ENCODE results near the gene OTUD5. TPM values are rescaled to one million over a fixed set of nuclear protein-coding genes. Genes with fewer than 3 reads are reported as not detected.
"Not testable (repeated sequence)": the region's sequence is repeated elsewhere in the genome, so short reads cannot be mapped to it uniquely, and the experiment has no call there.

OTUD5 gene
- total and polyA plus RNA-seq, 2 donors (not counting 1 experiment from before 2014, with no cell fraction given) = 33.0 to 46.6 TPM

- Histone ChIP-seq H3K9me3 (ENCODE audit: control insufficient read depth, insufficient read depth, low read depth, low read length) (no peaks in the 10 kb centered on the region), H2AFZ (ENCODE audit: low read length) (no peak overlapping the region), H3K27ac (ENCODE audit: insufficient read depth, low read length) (no peak overlapping the region), H3K4me2 (ENCODE audit: extremely low read depth, insufficient read depth, low read length) (no peak overlapping the region), H3K4me3 (replicated peaks in 1 of 4; ENCODE audit: control extremely low read depth in 1 of 4, insufficient read depth in 1 of 4, low read depth in 3 of 4, low read length in 4 of 4) (no peak overlapping the region), H3K36me3 (ENCODE audit: control insufficient read depth, insufficient read depth, low read length) (peaks cover 5% of the 10 kb centered on the region), H3K27me3 (ENCODE audit: control insufficient read depth, insufficient read depth, low read length) (no peaks in the 10 kb centered on the region), H4K20me1 (ENCODE audit: control insufficient read depth, extremely low read depth, insufficient read depth, low read length) (no peaks in the 10 kb centered on the region), H3K79me2 (ENCODE audit: control insufficient read depth, insufficient read depth, low read length) (no peaks in the 10 kb centered on the region), H3K9ac (ENCODE audit: insufficient read depth, low read length) (no peak overlapping the region), H3K4me1 (ENCODE audit: control insufficient read depth, extremely low read depth, insufficient read depth, low read length) (no peaks in the 10 kb centered on the region)
- no peak for DNase-seq (ENCODE audit: low read depth in 2 of 2)
- TF ChIP-seq CTCF (conservative IDR thresholded peaks at IDR 0.05 in 1 of 2, IDR thresholded peaks at IDR 0.05 in 1 of 2; ENCODE audit: low read depth in 1 of 2, low read length in 2 of 2) (no peak), EZH2 (IDR thresholded peaks at IDR 0.05; ENCODE audit: low read length, missing control alignments) (no peak)
Observed at GRCh38 chrX:48983896-48984295, 26.5 kb upstream of the OTUD5 start.

GRCh38 chrX:48983081-48983480, 25.7 kb upstream of the OTUD5 start:
- H4K20me1 ChIP-seq (ENCODE audit: control insufficient read depth, extremely low read depth, insufficient read depth, low read length) = no peaks in the 10 kb centered on the region
- DNase-seq (ENCODE audit: low read depth in 2 of 2) = no peak
- no peaks in the 10 kb centered on the region for H3K9me3 ChIP-seq (ENCODE audit: control insufficient read depth, insufficient read depth, low read depth, low read length)
- H3K27ac ChIP-seq (ENCODE audit: insufficient read depth, low read length) = no peak overlapping the region
- no peak overlapping the region for H2AFZ ChIP-seq (ENCODE audit: low read length)
- H3K4me2 ChIP-seq (ENCODE audit: extremely low read depth, insufficient read depth, low read length) = no peak overlapping the region
- peaks cover 5% of the 10 kb centered on the region for H3K36me3 ChIP-seq (ENCODE audit: control insufficient read depth, insufficient read depth, low read length)
- H3K79me2 ChIP-seq (ENCODE audit: control insufficient read depth, insufficient read depth, low read length) = no peaks in the 10 kb centered on the region
- no peaks in the 10 kb centered on the region for H3K27me3 ChIP-seq (ENCODE audit: control insufficient read depth, insufficient read depth, low read length)
- H3K4me1 ChIP-seq (ENCODE audit: control insufficient read depth, extremely low read depth, insufficient read depth, low read length) = no peaks in the 10 kb centered on the region
- H3K4me3 ChIP-seq (replicated peaks in 1 of 4; ENCODE audit: control extremely low read depth in 1 of 4, insufficient read depth in 1 of 4, low read depth in 3 of 4, low read length in 4 of 4) = no peak overlapping the region
- TF ChIP-seq EZH2 (IDR thresholded peaks at IDR 0.05; ENCODE audit: low read length, missing control alignments) (no peak), CTCF (conservative IDR thresholded peaks at IDR 0.05 in 1 of 2, IDR thresholded peaks at IDR 0.05 in 1 of 2; ENCODE audit: low read depth in 1 of 2, low read length in 2 of 2) (no peak)
- no peak overlapping the region for H3K9ac ChIP-seq (ENCODE audit: insufficient read depth, low read length)

GRCh38 chrX:48981178-48981577, 23.8 kb upstream of the OTUD5 start:
- H3K4me2 ChIP-seq (ENCODE audit: extremely low read depth, insufficient read depth, low read length) = no peak overlapping the region
- no peak for DNase-seq (ENCODE audit: low read depth in 2 of 2)
- no peak overlapping the region for H3K9ac ChIP-seq (ENCODE audit: insufficient read depth, low read length)
- H3K9me3 ChIP-seq (ENCODE audit: control insufficient read depth, insufficient read depth, low read depth, low read length) = no peaks in the 10 kb centered on the region
- no peak overlapping the region for H3K27ac ChIP-seq (ENCODE audit: insufficient read depth, low read length)
- TF ChIP-seq EZH2 (IDR thresholded peaks at IDR 0.05; ENCODE audit: low read length, missing control alignments) = no peak
- TF ChIP-seq CTCF (conservative IDR thresholded peaks at IDR 0.05 in 1 of 2, IDR thresholded peaks at IDR 0.05 in 1 of 2; ENCODE audit: low read depth in 1 of 2, low read length in 2 of 2) = no peak
- peaks cover 5% of the 10 kb centered on the region for H3K36me3 ChIP-seq (ENCODE audit: control insufficient read depth, insufficient read depth, low read length)
- H3K4me1 ChIP-seq (ENCODE audit: control insufficient read depth, extremely low read depth, insufficient read depth, low read length) = no peaks in the 10 kb centered on the region
- H3K27me3 ChIP-seq (ENCODE audit: control insufficient read depth, insufficient read depth, low read length) = no peaks in the 10 kb centered on the region
- no peaks in the 10 kb centered on the region for H4K20me1 ChIP-seq (ENCODE audit: control insufficient read depth, extremely low read depth, insufficient read depth, low read length)
- no peaks in the 10 kb centered on the region for H3K79me2 ChIP-seq (ENCODE audit: control insufficient read depth, insufficient read depth, low read length)
- no peak overlapping the region for H2AFZ ChIP-seq (ENCODE audit: low read length)
- no peak overlapping the region for H3K4me3 ChIP-seq (replicated peaks in 1 of 4; ENCODE audit: control extremely low read depth in 1 of 4, insufficient read depth in 1 of 4, low read depth in 3 of 4, low read length in 4 of 4)

GRCh38 chrX:48980341-48980740, 22.9 kb upstream of the OTUD5 start:
- not testable (repeated sequence) for H3K36me3 ChIP-seq (ENCODE audit: control insufficient read depth, insufficient read depth, low read length); H3K9me3 ChIP-seq (ENCODE audit: control insufficient read depth, insufficient read depth, low read depth, low read length); H3K4me3 ChIP-seq (replicated peaks in 1 of 4; ENCODE audit: control extremely low read depth in 1 of 4, insufficient read depth in 1 of 4, low read depth in 3 of 4, low read length in 4 of 4)

More at GRCh38 chrX:48980341-48980740, 22.9 kb upstream of the OTUD5 start:
- not testable (repeated sequence) for H2AFZ ChIP-seq (ENCODE audit: low read length); DNase-seq (ENCODE audit: low read depth in 2 of 2); H3K27me3 ChIP-seq (ENCODE audit: control insufficient read depth, insufficient read depth, low read length); H3K9ac ChIP-seq (ENCODE audit: insufficient read depth, low read length); H3K4me1 ChIP-seq (ENCODE audit: control insufficient read depth, extremely low read depth, insufficient read depth, low read length); H3K27ac ChIP-seq (ENCODE audit: insufficient read depth, low read length); H4K20me1 ChIP-seq (ENCODE audit: control insufficient read depth, extremely low read depth, insufficient read depth, low read length); H3K4me2 ChIP-seq (ENCODE audit: extremely low read depth, insufficient read depth, low read length); H3K79me2 ChIP-seq (ENCODE audit: control insufficient read depth, insufficient read depth, low read length)
